ACC112 (cell line): ENCODE data around the gene RNLS.

Experiments
- H2AFZ ChIP-seq: fragments of 200-600 bp; sonication (generic); one replicate; pipeline ENCODE4 v1.6.0; 2017; ENCODE audit warnings: antibody characterized with exemption, low read length; ENCODE audit not compliant: unreplicated experiment
- H3K27ac ChIP-seq: fragments of 200-600 bp; sonication (generic); 2 replicates; pipeline ENCODE4 v1.5.1; 2014; ENCODE audit warnings: low read depth, mild to moderate bottlenecking, antibody characterized with exemption, low read length, moderate library complexity
- H3K27me3 ChIP-seq: fragments of 200-600 bp; sonication (generic); 2 replicates; pipeline ENCODE4 v1.6.1; 2014; ENCODE audit warnings: mild to moderate bottlenecking, antibody characterized with exemption, low read length, moderate library complexity, mixed read lengths; ENCODE audit not compliant: insufficient read depth
- H3K36me3 ChIP-seq: fragments of 200-600 bp; sonication (generic); 2 replicates; pipeline ENCODE4 v1.6.1; 2016; ENCODE audit warnings: mild to moderate bottlenecking, antibody characterized with exemption, low read length, moderate library complexity, mixed read lengths; ENCODE audit not compliant: insufficient read depth
- H3K4me1 ChIP-seq: fragments of 200-600 bp; sonication (generic); one replicate; pipeline ENCODE4 v1.6.1; 2016; ENCODE audit warnings: low read length, mixed read lengths; ENCODE audit not compliant: insufficient read depth, unreplicated experiment, control insufficient read depth
- H3K4me3 ChIP-seq: fragments of 200-600 bp; sonication (generic); 2 replicates; pipeline ENCODE4 v1.5.1; 2014; ENCODE audit warnings: mild to moderate bottlenecking, low read depth, low read length
- H3K79me2 ChIP-seq: fragments of 200-600 bp; sonication (generic); one replicate; pipeline ENCODE4 v1.6.0; 2016; ENCODE audit warnings: low read length; ENCODE audit not compliant: control insufficient read depth, unreplicated experiment, insufficient read depth

The RNLS gene

GRCh38 chr10:88523739-88524400, 59.2 kb downstream of the RNLS start:
- H3K79me2 ChIP-seq, result no peaks in the 10 kb centered on the region
- peaks cover 31% of the 10 kb centered on the region for H3K4me1 ChIP-seq
- H3K27me3 ChIP-seq, result no peaks in the 10 kb centered on the region
- H2AFZ ChIP-seq, result no peak overlapping the region
- no peak overlapping the region for H3K27ac ChIP-seq
- no peaks in the 10 kb centered on the region for H3K36me3 ChIP-seq
- H3K4me3 ChIP-seq, result no peak overlapping the region

- no peaks in the 10 kb centered on the region for H3K27me3 ChIP-seq
- peaks cover 26% of the 10 kb centered on the region for H3K4me1 ChIP-seq
- no peaks in the 10 kb centered on the region for H3K36me3 ChIP-seq
- no peak overlapping the region for H3K4me3 ChIP-seq
- no peak overlapping the region for H2AFZ ChIP-seq
- no peak overlapping the region for H3K27ac ChIP-seq
- H3K79me2 ChIP-seq, result no peaks in the 10 kb centered on the region
These were observed 60.4 kb downstream of the RNLS start for GRCh38 chr10:88522715-88523114.

- H3K4me1 ChIP-seq, result peaks cover 24% of the 10 kb centered on the region
- H3K79me2 ChIP-seq, result no peaks in the 10 kb centered on the region
These were observed 61.3 kb downstream of the RNLS start for GRCh38 chr10:88521791-88522190.

GRCh38 chr10:88515235-88515634, 67.9 kb downstream of the RNLS start:
- Histone ChIP-seq H3K27ac (no peak overlapping the region), H3K27me3 (no peaks in the 10 kb centered on the region), H3K4me3 (no peak overlapping the region), H3K79me2 (no peaks in the 10 kb centered on the region), H2AFZ (no peak overlapping the region), H3K36me3 (no peaks in the 10 kb centered on the region), H3K4me1 (no peaks in the 10 kb centered on the region)

More at GRCh38 chr10:88521791-88522190, 61.3 kb downstream of the RNLS start:
- Histone ChIP-seq H3K27me3 (no peaks in the 10 kb centered on the region), H3K4me3 (no peak overlapping the region), H3K36me3 (no peaks in the 10 kb centered on the region), H2AFZ (no peak overlapping the region), H3K27ac (no peak overlapping the region)

- H3K79me2 ChIP-seq, result no peaks in the 10 kb centered on the region
These were observed 70.5 kb downstream of the RNLS start for GRCh38 chr10:88512599-88512998.

GRCh38 chr10:88508796-88509195, 74.3 kb downstream of the RNLS start:
- Histone ChIP-seq H3K4me3 (no peak overlapping the region), H3K36me3 (no peaks in the 10 kb centered on the region), H3K27ac (no peak overlapping the region), H3K27me3 (no peaks in the 10 kb centered on the region), H3K4me1 (no peaks in the 10 kb centered on the region), H3K79me2 (no peaks in the 10 kb centered on the region), H2AFZ (no peak overlapping the region)

More at GRCh38 chr10:88512599-88512998, 70.5 kb downstream of the RNLS start:
- H3K27ac ChIP-seq, result no peak overlapping the region
- no peaks in the 10 kb centered on the region for H3K4me1 ChIP-seq
- no peaks in the 10 kb centered on the region for H3K27me3 ChIP-seq
- H3K36me3 ChIP-seq, result no peaks in the 10 kb centered on the region
- no peak overlapping the region for H3K4me3 ChIP-seq
- H2AFZ ChIP-seq, result no peak overlapping the region

GRCh38 chr10:88507826-88508453, 75.2 kb downstream of the RNLS start:
- H3K27ac ChIP-seq, result no peak overlapping the region
- H2AFZ ChIP-seq, result no peak overlapping the region
- no peaks in the 10 kb centered on the region for H3K4me1 ChIP-seq
- H3K79me2 ChIP-seq, result no peaks in the 10 kb centered on the region
- no peak overlapping the region for H3K4me3 ChIP-seq
- no peaks in the 10 kb centered on the region for H3K27me3 ChIP-seq
- no peaks in the 10 kb centered on the region for H3K36me3 ChIP-seq

- no peaks in the 10 kb centered on the region for H3K27me3 ChIP-seq
- H3K36me3 ChIP-seq, result no peaks in the 10 kb centered on the region
- H2AFZ ChIP-seq, result no peak overlapping the region
- no peak overlapping the region for H3K27ac ChIP-seq
- no peaks in the 10 kb centered on the region for H3K79me2 ChIP-seq
- no peaks in the 10 kb centered on the region for H3K4me1 ChIP-seq
- H3K4me3 ChIP-seq, result no peak overlapping the region
These were observed 75.7 kb downstream of the RNLS start for GRCh38 chr10:88507404-88507803.

GRCh38 chr10:88505680-88506215, 77.4 kb downstream of the RNLS start:
- Histone ChIP-seq H3K4me3 (no peak overlapping the region), H3K79me2 (no peaks in the 10 kb centered on the region), H2AFZ (no peak overlapping the region)

GRCh38 chr10:88505265-88505664, 77.9 kb downstream of the RNLS start:
- Histone ChIP-seq H3K79me2 (no peaks in the 10 kb centered on the region), H3K4me1 (peaks cover 8% of the 10 kb centered on the region), H3K27me3 (no peaks in the 10 kb centered on the region), H3K4me3 (no peak overlapping the region), H3K36me3 (no peaks in the 10 kb centered on the region), H2AFZ (no peak overlapping the region), H3K27ac (no peak overlapping the region)

More at GRCh38 chr10:88505680-88506215, 77.4 kb downstream of the RNLS start:
- peaks cover 3% of the 10 kb centered on the region for H3K4me1 ChIP-seq
- H3K27me3 ChIP-seq, result no peaks in the 10 kb centered on the region
- H3K36me3 ChIP-seq, result no peaks in the 10 kb centered on the region
- H3K27ac ChIP-seq, result no peak overlapping the region

GRCh38 chr10:88500656-88501055, 82.5 kb downstream of the RNLS start:
- Histone ChIP-seq H2AFZ (no peak overlapping the region), H3K4me3 (peak overlapping the region; percentile 34; the same call in 1 of the 2 replicates), H3K4me1 (peaks cover 29% of the 10 kb centered on the region), H3K27ac (peak overlapping the region; percentile 60), H3K79me2 (no peaks in the 10 kb centered on the region), H3K27me3 (no peaks in the 10 kb centered on the region), H3K36me3 (no peaks in the 10 kb centered on the region)
